MM.1S (cell line): Measurements from ENCODE around the gene CACNG4.

Experiments used
- DNase-seq: peaks from one replicate; pipeline ENCODE4 v3.0.0-alpha.2; 2015
- H2AFZ ChIP-seq: fragments of 300-600 bp; sonication (generic); 2 replicates; pipeline ENCODE4 v1.6.0; 2016; ENCODE audit warnings: antibody characterized with exemption, low read length
- H3F3A ChIP-seq: fragments of 300-600 bp; sonication (generic); 2 replicates; pipeline ENCODE4 v1.6.1; 2016; ENCODE audit warnings: mild to moderate bottlenecking, antibody characterized with exemption, low read length, moderate library complexity, mixed read lengths; ENCODE audit not compliant: insufficient read depth
- H3K27ac ChIP-seq: fragments of 300-600 bp; sonication (generic); 2 replicates; pipeline ENCODE4 v1.5.1; 2016; ENCODE audit warnings: mild to moderate bottlenecking, low read length
- H3K27me3 ChIP-seq: fragments of 300-600 bp; sonication (generic); replicated peaks from 2 replicates; pipeline ENCODE4 v1.6.0; 2016; ENCODE audit warnings: low read length; ENCODE audit not compliant: insufficient read depth
- H3K36me3 ChIP-seq: fragments of 300-600 bp; sonication (generic); replicated peaks from 2 replicates; pipeline ENCODE4 v1.6.1; 2016; ENCODE audit warnings: mild to moderate bottlenecking, low read length, mixed read lengths; ENCODE audit not compliant: insufficient read depth
- H3K4me1 ChIP-seq: fragments of 300-600 bp; sonication (generic); 2 replicates; pipeline ENCODE4 v1.6.1; 2016; ENCODE audit warnings: low read length, mixed read lengths
- H3K4me2 ChIP-seq: fragments of 300-600 bp; sonication (generic); 2 replicates; pipeline ENCODE4 v1.6.0; 2016; ENCODE audit warnings: low read depth, low read length
- H3K4me3 ChIP-seq: fragments of 300-600 bp; sonication (generic); 2 replicates; pipeline ENCODE4 v1.5.1; 2016; ENCODE audit warnings: low read length, mixed read lengths
- H3K79me2 ChIP-seq: fragments of 300-600 bp; sonication (generic); 2 replicates; pipeline ENCODE4 v1.6.1; 2016; ENCODE audit warnings: mixed run types, low read length, mixed read lengths
- H3K9ac ChIP-seq: fragments of 300-600 bp; sonication (generic); 2 replicates; pipeline ENCODE4 v1.6.1; 2016; ENCODE audit warnings: low read length, mixed read lengths
- H3K9me2 ChIP-seq: fragments of 300-600 bp; sonication (generic); replicated peaks from 2 replicates; pipeline ENCODE4 v1.6.1; 2016; ENCODE audit warnings: mild to moderate bottlenecking, low read length, mixed read lengths; ENCODE audit not compliant: insufficient read depth
- H3K9me3 ChIP-seq: fragments of 300-600 bp; sonication (generic); replicated peaks from 2 replicates; pipeline ENCODE4 v1.6.1; 2016; ENCODE audit warnings: mild to moderate bottlenecking, low read length, mixed read lengths; ENCODE audit not compliant: insufficient read depth
- H4K20me1 ChIP-seq: fragments of 300-600 bp; sonication (generic); 2 replicates; pipeline ENCODE4 v1.6.1; 2016; ENCODE audit warnings: mild to moderate bottlenecking, low read length, moderate library complexity, mixed read lengths; ENCODE audit not compliant: insufficient read depth
- CTCF ChIP-seq: fragments of 300-600 bp; sonication (generic); IDR thresholded peaks from 2 replicates; pipeline ENCODE4 v1.5.1; 2016; ENCODE audit warnings: antibody characterized with exemption, low read length, mixed read lengths
- EZH2 ChIP-seq: fragments of 300-600 bp; sonication (generic); optimal IDR thresholded peaks from 2 replicates; pipeline ENCODE3; 2017; ENCODE audit warnings: low read depth, mild to moderate bottlenecking, antibody characterized with exemption, low read length, mixed read lengths
- EZH2phosphoT487 ChIP-seq: fragments of 300-600 bp; sonication (generic); IDR thresholded peaks from 2 replicates; pipeline ENCODE4 v1.6.1; 2018; ENCODE audit warnings: antibody characterized with exemption, low read length

Gene CACNG4

GRCh38 chr17:66989076-66989475 is 24.6 kb downstream of the CACNG4 start:
- no peak for DNase-seq
- Histone ChIP-seq H2AFZ (no peak overlapping the region), H3K27me3 (peaks cover 36% of the 10 kb centered on the region), H4K20me1 (no peaks in the 10 kb centered on the region), H3K4me2 (no peak overlapping the region), H3K4me3 (no peak overlapping the region), H3K9me3 (no peaks in the 10 kb centered on the region), H3K27ac (no peak overlapping the region), H3K79me2 (no peaks in the 10 kb centered on the region), H3K4me1 (no peaks in the 10 kb centered on the region), H3K9ac (no peak overlapping the region), H3F3A (no peaks in the 10 kb centered on the region), H3K9me2 (no peaks in the 10 kb centered on the region), H3K36me3 (no peaks in the 10 kb centered on the region)
- TF ChIP-seq CTCF (no peak), EZH2phosphoT487 (no peak), EZH2 (no peak)

DNA sequence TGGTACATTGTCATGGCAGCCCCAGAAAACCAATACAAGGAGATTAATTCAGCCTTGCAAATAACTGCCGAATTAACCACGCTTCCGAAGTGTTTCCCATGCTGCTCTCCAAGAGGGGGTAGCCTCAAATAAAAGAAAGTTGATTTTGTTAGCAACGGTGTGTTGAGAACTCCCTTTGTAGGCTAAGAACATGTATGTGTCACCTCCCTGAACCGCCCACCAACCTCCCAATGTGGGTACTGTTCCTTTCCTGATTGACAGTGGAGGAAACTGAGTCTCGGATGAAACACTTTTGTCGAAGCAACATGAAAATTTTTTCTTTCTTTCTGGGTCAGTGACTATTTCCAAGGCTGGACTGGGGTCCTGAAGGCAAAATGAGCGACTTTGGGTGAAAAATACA is 25.1 kb downstream of the CACNG4 start:
- Histone ChIP-seq H3K4me1 (no peaks in the 10 kb centered on the region), H3K27me3 (peaks cover 36% of the 10 kb centered on the region), H3K36me3 (no peaks in the 10 kb centered on the region), H3F3A (no peaks in the 10 kb centered on the region), H3K4me3 (no peak overlapping the region), H4K20me1 (no peaks in the 10 kb centered on the region), H3K9ac (no peak overlapping the region), H3K9me2 (no peaks in the 10 kb centered on the region), H2AFZ (no peak overlapping the region), H3K79me2 (no peaks in the 10 kb centered on the region), H3K27ac (no peak overlapping the region), H3K9me3 (no peaks in the 10 kb centered on the region), H3K4me2 (no peak overlapping the region)
- TF ChIP-seq EZH2phosphoT487: no peak
- no peak for TF ChIP-seq CTCF
- no peak for TF ChIP-seq EZH2
- no peak for DNase-seq

DNA sequence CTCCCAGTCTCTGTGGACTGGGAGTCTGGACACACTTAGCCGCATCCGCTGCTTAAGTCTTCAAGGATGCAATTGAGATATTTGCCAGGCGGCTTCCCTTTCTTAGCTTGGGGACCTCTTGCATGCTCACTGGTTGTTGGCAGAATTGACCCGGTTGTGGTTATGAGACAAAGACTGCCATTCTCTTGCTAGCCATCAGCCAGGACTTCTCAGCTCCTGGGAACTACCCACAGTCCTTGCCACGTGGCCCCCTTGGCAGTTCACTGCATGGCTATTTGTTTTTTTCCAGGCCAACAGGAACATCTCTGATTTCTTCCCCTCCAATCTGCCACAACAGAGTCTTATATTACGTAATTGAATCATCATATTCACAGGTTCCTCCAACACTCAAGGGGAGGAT is 25.5 kb downstream of the CACNG4 start:
- no peak overlapping the region for H2AFZ ChIP-seq
- no peaks in the 10 kb centered on the region for H4K20me1 ChIP-seq
- H3K9ac ChIP-seq: no peak overlapping the region
- H3K4me3 ChIP-seq: no peak overlapping the region
- TF ChIP-seq EZH2 (no peak), CTCF (no peak), EZH2phosphoT487 (no peak)
- no peaks in the 10 kb centered on the region for H3F3A ChIP-seq
- DNase-seq: no peak
- no peak overlapping the region for H3K4me2 ChIP-seq
- H3K79me2 ChIP-seq: no peaks in the 10 kb centered on the region
- peaks cover 37% of the 10 kb centered on the region for H3K27me3 ChIP-seq
- H3K4me1 ChIP-seq: no peaks in the 10 kb centered on the region
- no peaks in the 10 kb centered on the region for H3K9me2 ChIP-seq
- no peaks in the 10 kb centered on the region for H3K36me3 ChIP-seq
- no peaks in the 10 kb centered on the region for H3K9me3 ChIP-seq
- no peak overlapping the region for H3K27ac ChIP-seq
